Suppressor macrophage treated with lipopolysaccharide for 4 hours (primary cell): ENCODE results near the gene MANEAL.
"Not testable (repeated sequence)": the region's sequence is repeated elsewhere in the genome, so short reads cannot be mapped to it uniquely, and the experiment has no call there.

ENCODE experiments used
- DNase-seq: peaks from one replicate; pipeline ENCODE4 v3.0.0-alpha.2; 2020

The MANEAL gene

GRCh38 chr1:37793773-37794371 lies at the start of gene MANEAL:
MANEAL (plus strand) TSS chr1:37793847; CDS start chr1:37794183, 336 bp downstream.
- DNase-seq: peak; percentile 66

- DNase-seq: no peak
These were observed 46.8 kb upstream of the MANEAL start for GRCh38 chr1:37746806-37747205.

- no peak for DNase-seq
These were observed 45.1 kb upstream of the MANEAL start for GRCh38 chr1:37748565-37748964.

- DNase-seq: no peak
These were observed 41.4 kb upstream of the MANEAL start for GRCh38 chr1:37752213-37752582.

- DNase-seq: peak; percentile 31
These were observed 40.8 kb upstream of the MANEAL start for GRCh38 chr1:37752583-37753471.

- no peak for DNase-seq
These were observed 40.0 kb upstream of the MANEAL start for GRCh38 chr1:37753473-37754321.

GRCh38 chr1:37755290-37755689 lies 38.4 kb upstream of the MANEAL start:
- no peak for DNase-seq

GRCh38 chr1:37755951-37756560 lies 37.6 kb upstream of the MANEAL start:
- DNase-seq: no peak

- DNase-seq: no peak
These were observed 34.2 kb upstream of the MANEAL start for GRCh38 chr1:37759451-37759850.

- no peak for DNase-seq
These were observed 32.1 kb upstream of the MANEAL start for GRCh38 chr1:37761416-37762095.

GRCh38 chr1:37762516-37762915 lies 31.1 kb upstream of the MANEAL start:
- no peak for DNase-seq

- DNase-seq: no peak
These were observed 29.7 kb upstream of the MANEAL start for GRCh38 chr1:37763791-37764413.

GRCh38 chr1:37764414-37764825 lies 29.2 kb upstream of the MANEAL start:
- DNase-seq: peak; percentile 46

GRCh38 chr1:37764888-37765441 lies 28.7 kb upstream of the MANEAL start, which contains the start of gene EPHA10:
EPHA10 (minus strand) TSS chr1:37765120; CDS start chr1:37765066, 54 bp downstream.
- DNase-seq: no peak

- no peak for DNase-seq
These were observed 27.6 kb upstream of the MANEAL start for GRCh38 chr1:37765916-37766664.

GRCh38 chr1:37767488-37767887 lies 26.2 kb upstream of the MANEAL start:
- no peak for DNase-seq

- DNase-seq: not testable (repeated sequence)
These were observed 22.2 kb upstream of the MANEAL start for GRCh38 chr1:37771440-37771839.

- peak; percentile 24 for DNase-seq
These were observed 16.6 kb upstream of the MANEAL start for GRCh38 chr1:37776946-37777516.

- DNase-seq: no peak
These were observed 15.0 kb upstream of the MANEAL start for GRCh38 chr1:37778654-37779053.

- no peak for DNase-seq
These were observed 11.2 kb upstream of the MANEAL start for GRCh38 chr1:37782491-37782890.
